Measurements from ENCODE around the gene ERMAP.
"Not testable (repeated sequence)": the region's sequence is repeated elsewhere in the genome, so short reads cannot be mapped to it uniquely, and the experiment has no call there.

The ERMAP gene

DNA sequence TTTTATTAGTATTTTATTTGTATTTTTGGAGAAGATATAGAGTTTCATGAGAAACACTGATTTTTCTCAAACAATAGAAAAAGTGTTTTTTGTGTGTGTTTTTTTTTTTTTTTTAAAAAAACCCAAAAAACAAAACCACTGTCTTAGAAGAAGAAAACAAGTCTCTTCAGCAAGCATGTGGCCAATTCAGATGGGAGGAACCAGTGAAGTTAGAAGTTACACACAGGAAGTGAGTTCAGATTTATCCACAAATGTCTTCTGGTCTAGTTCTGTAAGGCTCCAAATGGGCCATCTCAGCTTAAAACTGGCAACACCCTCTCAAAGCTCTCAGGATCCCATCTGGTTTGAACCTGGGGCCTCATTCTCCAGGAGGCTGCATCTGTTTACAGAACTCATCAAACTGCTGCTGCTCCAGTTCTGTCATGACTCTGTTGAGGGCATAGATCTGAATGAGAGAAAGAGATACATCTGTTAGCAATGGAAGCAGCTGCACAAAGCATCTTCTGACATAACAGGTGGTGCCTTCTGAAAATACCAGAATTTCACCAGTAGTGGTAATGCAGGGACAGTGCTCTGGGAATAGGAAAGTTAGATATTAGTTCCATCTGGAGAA, 9.8 kb upstream of the ERMAP start:
- no peak for DNase-seq

DNA sequence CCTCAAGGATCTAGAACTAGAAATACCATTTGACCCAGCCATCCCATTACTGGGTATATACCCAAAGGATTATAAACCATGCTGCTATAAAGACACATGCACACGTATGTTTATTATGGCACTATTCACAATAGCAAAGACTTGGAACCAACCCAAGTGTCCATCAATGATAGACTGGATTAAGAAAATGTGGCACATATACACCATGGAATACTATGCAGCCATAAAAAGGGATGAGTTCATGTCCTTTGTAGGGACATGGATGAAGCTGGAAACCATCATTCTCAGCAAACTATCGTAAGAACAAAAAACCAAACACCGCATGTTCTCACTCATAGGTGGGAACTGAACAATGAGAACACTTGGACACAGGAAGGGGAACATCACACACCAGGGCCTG, 2.1 kb upstream of the ERMAP start:
- DNase-seq: not testable (repeated sequence)

DNA sequence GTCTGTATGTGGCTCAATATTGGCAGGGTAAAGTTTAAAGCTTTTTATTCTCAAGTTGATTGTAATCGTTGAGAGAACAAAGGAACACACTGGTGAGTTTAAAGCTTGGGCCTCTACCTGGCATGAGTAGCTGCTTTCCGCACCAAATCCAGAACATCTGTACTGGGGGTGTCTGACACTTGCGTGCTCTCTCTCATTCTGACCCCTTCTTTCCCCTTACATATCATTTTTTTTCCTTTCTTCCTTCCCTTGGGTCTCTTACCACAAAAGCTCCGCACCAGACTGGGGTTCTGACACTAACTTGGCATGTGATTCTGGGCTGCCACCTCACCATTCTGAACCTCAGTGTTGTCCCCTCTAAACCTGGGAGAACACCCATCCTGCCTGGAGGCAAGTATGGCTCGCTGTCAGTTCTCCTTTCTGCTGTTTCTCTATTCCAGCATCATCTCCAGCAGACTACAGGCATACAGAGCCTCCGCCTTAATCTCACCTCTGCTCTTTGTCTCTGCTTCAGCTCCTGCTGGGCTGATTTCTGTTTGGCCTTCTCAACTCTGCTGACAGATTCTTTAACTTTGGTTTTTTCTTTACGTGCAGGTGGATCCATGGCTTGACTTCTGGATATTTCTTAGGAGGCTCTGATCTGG, 859 bp upstream of the ERMAP start:
- no peak for DNase-seq

DNA sequence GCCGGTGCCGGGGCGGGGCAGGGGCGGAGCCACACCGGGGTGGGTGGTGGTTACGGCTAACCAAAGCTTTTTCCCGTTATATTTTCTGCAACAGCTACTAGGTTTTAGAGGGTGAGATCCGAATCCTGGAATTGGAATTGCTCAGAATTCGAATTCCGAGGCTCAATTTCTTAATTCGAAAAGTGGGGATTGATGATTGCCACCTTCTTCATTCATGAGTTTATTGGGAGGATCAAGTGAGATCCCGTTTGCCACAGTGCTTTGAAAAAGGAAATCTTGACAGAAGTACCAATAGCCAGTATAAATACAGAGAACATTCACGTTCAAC, 482 bp downstream of the ERMAP start:
- DNase-seq: no peak

DNA sequence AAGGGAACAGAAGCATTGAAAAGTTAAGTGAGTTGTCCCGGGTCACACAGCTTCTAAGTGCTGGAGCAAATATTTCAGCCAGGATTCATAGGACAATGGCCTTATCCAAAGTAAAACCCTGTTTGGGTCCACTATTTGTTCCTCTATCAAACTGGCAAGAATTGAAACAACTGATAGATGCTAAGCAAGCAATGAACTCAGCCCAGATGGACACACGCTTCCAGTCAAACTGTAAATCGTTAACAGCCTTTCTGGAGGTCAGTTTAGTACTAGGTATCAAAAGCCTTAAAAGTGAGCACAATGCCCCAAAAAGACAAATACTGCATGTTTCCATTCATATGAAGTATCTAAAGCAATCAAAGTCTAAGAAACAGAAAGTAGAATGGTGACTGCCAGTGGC, 1.1 kb downstream of the ERMAP start:
- DNase-seq: no peak

DNA sequence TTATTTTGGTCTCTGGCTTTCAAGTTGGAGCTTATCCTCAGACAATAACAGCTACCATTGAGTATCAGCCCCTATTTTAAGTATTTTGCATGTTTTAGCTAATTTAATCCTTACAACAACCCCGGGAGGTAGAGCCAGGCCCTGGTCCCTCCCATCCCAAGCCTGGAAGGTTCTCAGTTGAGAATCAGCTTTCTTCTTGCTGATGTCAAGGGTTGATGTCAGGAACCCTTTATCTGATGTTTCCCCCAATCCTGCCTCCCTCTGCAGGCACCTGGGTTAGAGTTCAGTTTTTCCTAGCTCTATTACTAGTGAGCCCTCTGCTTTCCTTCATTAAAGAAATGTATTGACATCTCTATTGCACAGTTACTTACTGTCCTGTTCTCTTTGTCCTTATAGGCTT, 3.9 kb downstream of the ERMAP start:
- no peak for DNase-seq

DNA sequence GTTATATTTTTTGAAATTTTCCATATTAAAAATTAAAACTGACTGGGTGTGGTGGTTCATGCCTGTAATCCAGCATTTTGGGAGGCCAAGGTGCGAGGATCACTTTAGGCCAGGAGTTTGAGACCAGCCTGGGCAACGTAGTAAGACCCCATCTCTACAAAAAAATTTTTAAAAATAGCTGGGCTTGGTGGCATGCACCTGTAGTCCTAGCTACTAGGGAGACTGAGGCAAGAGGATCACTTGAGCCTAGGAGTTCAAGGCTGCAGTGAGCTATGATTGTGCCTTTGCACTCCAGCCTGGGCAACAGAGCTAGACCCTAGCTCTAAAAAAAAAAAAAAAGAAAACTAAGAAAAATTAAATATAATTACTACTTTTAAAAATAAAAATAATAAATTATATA, 4.8 kb downstream of the ERMAP start:
- no peak for DNase-seq

DNA sequence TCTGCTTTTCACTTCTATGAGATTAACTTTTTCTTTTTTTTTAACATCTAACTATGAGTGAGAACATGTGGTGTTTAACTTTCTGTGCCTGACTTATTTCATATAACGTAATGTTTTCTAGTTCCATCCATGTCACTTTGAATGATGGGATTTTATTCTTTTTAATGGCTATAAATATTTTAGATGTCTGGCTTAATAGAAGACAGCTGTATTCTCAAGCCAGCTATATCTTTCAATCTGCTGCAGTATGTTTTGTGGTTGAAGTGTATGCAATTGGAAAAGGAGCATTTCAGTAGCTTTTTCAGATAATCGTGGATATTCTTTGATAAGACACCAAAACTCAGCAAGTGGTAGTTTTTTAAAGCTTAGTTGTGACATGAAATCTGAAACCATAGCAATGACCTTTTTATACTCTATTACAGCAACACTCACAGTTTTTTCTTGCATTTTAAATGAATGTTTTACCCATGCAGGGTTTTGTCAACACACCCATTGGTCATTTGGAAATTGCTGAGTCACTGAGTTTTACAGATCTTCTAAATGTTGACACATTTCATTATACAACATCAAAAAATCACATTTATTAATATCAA, 6.0 kb downstream of the ERMAP start:
- no peak for DNase-seq

DNA sequence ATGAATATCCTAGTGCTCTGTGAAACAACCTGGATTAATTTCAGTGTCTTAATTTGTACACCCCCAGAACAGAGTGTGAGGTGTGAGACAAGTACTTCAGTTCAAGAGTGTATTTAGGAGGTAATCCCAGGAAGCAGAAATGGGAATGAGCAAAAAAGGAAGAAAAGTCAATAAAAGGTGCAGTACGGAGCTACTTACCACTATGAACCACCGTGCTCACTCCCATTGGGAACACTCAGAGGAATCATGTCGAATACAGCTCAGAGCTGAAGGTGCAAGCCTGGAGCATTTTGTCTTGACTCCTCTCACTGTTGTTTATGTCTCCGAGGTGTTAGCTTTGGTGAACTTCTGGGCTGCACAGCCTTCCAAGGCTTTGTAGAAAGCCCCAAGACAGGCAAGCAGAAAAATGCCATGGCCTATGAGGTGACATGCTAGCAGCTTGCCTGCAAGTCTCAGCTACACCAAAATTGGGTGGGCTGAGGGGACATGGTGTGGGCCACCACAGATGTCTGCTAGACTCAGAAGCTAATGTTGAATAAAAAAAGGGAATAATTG, 7.6 kb downstream of the ERMAP start:
- no peak for DNase-seq

DNA sequence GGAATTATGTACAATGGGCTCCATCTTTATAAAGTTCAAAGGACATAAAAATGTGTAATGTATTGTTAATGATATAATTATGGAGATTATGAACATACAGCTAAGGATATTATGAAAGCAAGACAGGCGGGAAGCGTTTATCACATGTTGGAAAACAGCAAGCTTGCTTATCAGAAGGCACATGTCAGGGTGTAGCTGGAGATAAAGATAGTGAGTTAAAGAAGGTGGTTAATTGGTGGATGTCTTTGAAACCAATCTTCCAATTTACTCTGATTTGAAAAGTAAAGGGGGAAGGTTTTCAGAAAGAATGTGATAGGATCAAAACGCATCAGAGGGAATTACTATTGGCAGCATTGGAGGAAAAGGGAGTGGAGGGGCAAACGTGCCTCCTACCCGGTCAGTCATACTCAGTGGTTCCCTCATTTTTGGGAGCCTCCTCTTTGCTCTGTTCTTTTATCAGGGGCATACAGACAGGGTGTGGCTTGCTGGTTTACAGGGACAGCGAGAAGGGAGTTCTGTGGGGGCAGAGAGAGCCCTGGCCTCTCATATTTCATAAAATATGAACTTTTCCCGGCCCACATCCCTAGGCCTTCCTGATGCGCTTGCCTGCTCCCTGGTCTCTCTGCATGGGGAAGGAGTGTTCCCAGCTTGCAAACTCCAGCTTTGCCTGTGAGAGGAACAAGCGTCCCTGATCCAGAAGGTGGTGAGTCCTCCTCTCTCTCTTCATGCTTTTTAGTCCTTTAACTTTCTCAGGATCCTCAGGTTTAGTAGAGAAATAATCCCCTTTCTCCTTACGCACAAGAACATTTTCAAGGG, 8.3 kb downstream of the ERMAP start:
- no peak for DNase-seq

DNA sequence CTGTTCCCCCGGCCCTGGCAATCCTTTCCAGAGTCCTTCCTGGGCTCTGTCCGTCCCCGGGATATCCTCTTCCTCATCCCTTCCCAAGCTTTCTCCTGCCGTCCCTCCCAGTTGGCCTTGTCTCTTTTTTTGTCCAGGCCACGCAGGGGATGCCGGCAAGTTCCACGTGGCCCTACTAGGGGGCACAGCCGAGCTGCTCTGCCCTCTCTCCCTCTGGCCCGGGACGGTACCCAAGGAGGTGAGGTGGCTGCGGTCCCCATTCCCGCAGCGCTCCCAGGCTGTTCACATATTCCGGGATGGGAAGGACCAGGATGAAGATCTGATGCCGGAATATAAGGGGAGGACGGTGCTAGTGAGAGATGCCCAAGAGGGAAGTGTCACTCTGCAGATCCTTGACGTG, 13.7 kb downstream of the ERMAP start:
- no peak for DNase-seq

DNA sequence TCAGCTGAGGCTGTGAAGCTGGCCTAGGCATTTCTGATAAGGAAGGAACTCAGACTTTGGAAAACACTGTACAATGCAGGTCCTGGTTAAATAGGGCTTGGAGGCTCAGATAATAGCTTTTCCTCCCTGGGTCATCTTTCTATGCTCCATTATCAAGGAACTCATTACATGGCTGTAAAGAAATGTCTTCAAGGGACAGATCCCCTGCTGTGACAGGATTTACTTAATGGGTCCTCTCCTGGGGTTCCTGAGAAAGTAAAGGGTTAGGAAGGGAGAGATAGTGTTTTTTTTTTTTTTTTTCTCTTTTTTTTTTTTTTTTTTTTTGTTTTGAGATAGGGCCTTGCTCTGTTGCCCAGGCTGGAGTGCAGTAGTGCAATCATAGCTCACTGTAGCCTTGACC, 14.4 kb downstream of the ERMAP start:
- no peak for DNase-seq

DNA sequence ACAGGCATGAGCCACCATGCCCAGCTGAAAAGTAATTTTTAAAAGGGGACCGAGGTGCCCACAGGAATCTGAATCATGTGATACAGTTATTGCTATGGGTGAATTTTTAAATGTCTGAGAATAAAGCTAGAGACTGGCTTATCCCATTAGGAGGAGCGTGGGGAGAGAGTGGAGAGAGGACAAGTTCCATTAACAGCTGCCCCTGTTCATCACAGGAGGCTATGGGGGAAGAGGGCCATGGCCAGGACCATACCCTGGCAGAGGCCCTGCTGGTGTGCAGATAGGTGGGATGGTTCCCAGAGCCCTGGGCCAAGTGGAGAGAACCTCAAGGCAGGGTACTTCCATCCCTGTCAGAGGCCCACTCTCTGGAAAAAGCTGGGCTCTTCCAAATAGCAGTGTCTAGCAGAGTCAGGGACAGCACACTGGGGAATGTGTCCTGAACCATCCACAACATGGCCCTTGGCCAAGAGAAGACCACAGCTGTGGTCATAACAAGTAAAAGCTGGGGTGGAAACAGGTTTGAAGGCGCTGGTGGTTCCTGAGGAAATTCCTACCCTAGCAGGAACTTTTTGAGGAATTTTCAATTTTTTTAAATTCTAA, 15.8 kb downstream of the ERMAP start:
- no peak for DNase-seq

DNA sequence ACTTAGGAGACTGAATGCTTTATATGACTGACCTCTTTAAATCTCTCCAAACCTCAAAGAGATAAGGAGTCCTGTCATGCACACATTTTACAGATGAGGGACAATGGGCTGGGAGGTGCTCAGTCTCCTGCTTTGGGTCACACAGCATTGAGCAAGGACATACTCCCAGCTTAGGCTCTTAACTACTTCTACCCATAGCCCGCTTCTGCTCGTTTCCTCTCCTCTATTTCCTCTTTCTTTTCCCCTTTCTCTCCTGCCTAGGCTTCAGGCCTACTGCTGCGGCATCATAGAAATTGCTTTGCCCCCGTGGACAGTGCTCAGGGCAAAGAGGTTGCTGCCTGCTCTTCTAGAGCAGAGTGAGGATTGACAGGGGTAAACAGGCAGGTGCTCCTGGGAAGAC, 17.1 kb downstream of the ERMAP start:
- no peak for DNase-seq

DNA sequence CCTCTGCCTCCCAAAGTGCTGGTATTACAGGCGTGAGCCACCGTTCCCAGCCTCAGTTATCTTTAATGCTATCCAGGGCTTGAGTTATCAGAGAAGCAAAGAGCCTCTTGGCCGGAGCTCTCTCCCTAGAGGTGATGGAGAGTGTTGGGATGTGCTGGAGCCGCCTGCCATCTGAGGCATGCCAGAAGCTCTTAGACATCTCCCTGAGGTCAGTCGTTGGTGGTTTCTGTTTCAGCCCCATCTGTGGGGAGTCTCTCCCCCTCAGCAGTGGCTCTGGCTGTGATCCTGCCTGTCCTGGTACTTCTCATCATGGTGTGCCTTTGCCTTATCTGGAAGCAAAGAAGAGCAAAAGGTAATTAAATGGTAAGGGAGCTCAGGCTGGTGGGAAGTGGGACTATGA, 17.9 kb downstream of the ERMAP start:
- DNase-seq: no peak

DNA sequence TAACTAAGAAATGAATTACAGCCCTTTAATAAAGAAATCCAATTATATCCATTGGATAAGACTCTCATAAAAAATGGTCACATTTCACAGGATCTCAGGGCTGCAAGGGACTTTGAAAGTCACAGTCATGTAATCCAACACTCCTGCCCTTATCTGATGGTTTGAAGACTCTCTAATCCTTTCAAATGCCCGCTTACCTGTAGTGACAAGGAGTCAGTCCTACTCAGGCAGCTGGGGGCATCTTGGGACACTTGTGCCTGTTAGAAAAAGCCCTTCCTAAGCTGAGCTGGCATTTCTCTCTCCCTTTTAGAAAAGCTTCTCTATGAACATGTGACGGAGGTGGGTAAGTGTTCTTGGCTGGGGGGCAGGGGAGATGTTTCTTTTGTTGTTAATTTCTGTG, 18.5 kb downstream of the ERMAP start:
- no peak for DNase-seq

DNA sequence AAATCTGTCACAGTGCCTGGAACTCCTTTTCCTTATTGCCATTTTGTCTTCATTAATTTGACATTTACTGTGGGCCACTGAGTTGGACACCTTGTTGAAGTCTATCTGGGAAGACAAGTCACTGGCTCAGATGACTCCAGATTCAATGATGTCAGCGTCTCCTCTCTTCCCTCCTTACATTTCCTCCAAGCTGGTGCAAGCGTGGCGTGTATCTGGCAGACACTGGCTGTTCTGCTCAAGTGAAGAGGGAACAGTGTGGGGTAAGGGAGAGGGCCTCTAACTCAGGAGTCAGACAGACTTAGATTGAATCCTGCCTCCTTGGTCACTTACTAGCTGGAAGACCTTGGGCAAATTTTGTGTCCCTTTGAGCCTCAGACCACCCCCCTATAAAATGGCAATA, 20.8 kb downstream of the ERMAP start:
- DNase-seq: no peak

DNA sequence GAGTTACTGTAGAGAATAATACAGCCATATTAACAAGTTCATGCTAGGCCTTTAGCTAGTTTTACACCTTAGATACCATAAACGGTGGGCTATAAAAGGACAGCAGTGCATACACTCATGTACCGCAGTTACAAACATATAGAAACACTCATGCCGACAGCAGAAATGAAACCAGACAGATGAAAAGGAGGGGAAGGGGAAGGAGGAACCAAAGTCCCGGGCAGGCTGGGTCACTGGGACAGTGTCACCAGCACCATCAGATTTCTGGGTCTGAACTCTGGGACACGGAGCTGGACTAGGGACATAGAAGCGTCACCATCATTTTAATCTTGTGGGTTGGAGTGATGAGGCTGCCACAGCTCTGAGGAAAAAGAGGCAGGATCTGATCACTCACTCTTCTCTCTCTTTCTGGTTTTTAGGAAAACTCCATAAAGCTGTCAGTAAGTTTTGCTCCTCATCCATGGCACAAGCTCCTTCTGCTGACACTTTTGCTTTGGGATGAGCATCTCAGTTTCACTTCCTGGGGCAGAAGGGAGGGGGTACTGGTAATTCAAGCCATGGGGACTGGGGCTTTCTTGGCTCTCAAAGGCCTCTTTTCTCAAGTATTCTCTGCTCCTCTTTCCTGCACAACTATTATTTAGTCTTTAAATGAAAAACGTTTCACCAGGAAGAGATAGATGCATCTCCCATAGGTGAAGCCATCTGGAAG, 21.7 kb downstream of the ERMAP start:
- no peak for DNase-seq

DNA sequence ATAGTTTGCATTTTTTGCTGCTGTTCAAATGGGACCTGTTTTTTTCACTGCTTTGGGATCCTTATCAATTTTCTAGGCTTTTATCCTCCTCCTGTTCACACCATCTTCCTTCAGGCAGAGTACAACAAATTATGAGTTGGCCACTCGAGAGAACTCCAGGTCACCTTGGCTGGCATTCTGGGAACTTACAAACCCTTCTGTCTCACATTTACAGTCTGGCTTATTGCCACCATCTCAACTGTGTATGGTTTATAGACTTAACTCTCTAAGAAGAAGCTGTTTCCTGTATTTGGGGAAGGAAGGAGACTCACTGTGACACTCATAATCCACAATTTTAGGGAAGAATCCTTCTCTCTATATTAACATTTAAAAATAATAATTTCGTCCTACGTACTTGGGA, 24.1 kb downstream of the ERMAP start:
- peak in 1 of 2 experiments; percentile 27 for DNase-seq

DNA sequence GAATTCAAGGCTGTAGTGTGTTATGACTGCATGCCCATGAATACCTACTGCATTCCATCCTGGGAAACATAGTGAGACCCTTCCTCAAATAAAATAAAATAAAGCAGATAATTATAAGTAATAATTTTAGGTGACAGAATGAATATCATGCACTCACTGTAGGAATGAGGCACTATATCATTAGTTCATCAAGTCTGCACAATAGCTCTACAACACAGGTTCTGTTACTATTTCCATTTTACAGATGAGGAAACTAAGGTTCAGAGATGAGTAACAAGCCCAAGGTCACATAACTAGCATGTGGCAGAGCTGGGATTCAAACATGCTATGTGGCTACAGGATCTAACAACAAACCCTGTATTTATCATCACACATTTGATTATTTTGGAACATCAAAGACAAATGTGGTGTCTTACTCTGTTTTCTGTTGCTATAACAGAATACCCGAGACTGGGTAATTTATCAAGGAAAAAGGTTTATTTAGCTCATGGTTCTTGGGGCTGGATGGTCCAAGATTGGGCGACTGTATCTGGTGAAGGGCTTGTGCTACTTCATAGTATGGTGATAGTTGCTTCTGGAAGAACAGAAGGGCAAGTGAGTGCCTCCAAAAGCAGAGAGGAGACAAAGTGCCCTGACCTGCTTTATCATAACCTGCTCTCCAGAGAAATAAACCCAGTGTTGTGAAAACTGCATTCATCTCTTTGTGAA, 24.7 kb downstream of the ERMAP start:
- DNase-seq: no peak

DNA sequence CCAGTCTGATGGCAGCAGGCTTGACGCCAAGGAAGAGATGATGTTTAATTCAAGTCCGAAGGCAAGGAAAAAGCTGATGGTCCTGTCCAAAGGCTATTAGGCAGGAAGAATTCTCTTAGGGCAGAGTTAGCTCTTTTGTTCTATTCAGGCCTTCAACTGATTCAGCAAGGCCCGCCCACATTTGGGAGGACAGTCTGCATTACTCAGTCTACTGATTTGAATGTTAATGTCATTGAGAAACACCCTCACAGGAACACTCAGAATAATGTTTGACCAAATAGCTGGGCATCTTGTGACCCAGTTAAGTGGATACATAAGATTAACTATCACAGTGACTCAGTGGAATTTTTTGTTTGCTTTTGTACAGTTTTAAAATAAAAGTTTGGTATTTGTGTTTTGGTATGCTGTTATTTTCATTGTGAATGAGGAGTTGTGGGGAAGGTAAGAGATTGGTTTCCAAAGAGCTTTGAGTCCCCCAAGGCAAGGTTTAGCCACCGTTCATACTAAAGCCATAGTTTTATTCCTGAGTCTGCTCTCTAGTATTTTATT, 27.7 kb downstream of the ERMAP start:
- DNase-seq: no peak

DNA sequence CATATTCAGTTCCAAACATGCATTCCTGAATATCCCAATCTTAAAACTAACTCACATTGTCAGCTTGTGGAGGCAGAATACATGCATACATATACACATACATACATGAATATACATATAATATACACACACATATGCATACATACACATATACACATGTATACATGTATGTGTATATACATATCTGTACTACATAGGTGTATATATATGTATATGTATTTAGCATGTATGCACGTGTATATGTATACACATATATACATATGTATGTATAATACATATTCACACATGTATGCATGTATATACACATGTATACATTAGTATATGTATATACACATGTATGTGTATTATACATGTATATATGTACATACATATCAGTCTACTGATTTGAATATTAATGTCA, 28.3 kb downstream of the ERMAP start:
- DNase-seq: no peak

Data from NCI-H446 (cell line).